ENCODE measurements around the gene SLC49A4.

- TF ChIP-seq, protein P1, sequence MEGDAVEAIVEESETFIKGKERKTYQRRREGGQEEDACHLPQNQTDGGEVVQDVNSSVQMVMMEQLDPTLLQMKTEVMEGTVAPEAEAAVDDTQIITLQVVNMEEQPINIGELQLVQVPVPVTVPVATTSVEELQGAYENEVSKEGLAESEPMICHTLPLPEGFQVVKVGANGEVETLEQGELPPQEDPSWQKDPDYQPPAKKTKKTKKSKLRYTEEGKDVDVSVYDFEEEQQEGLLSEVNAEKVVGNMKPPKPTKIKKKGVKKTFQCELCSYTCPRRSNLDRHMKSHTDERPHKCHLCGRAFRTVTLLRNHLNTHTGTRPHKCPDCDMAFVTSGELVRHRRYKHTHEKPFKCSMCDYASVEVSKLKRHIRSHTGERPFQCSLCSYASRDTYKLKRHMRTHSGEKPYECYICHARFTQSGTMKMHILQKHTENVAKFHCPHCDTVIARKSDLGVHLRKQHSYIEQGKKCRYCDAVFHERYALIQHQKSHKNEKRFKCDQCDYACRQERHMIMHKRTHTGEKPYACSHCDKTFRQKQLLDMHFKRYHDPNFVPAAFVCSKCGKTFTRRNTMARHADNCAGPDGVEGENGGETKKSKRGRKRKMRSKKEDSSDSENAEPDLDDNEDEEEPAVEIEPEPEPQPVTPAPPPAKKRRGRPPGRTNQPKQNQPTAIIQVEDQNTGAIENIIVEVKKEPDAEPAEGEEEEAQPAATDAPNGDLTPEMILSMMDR (IDR thresholded peaks at IDR 0.05): no peak
- TF ChIP-seq POLR2A (IDR thresholded peaks at IDR 0.05): no peak
These were observed 132.9 kb downstream of the SLC49A4 start for GRCh38 chr3:122927726-122928125.

Measured in testis (tissue), 2 donors.